Measurements from ENCODE around the gene RHOT2. TPM values are rescaled to one million over a fixed set of nuclear protein-coding genes. Genes with fewer than 3 reads are reported as not detected.

The RHOT2 gene
- total RNA-seq, 1 donor from 2014 or later: 207 TPM

DNA sequence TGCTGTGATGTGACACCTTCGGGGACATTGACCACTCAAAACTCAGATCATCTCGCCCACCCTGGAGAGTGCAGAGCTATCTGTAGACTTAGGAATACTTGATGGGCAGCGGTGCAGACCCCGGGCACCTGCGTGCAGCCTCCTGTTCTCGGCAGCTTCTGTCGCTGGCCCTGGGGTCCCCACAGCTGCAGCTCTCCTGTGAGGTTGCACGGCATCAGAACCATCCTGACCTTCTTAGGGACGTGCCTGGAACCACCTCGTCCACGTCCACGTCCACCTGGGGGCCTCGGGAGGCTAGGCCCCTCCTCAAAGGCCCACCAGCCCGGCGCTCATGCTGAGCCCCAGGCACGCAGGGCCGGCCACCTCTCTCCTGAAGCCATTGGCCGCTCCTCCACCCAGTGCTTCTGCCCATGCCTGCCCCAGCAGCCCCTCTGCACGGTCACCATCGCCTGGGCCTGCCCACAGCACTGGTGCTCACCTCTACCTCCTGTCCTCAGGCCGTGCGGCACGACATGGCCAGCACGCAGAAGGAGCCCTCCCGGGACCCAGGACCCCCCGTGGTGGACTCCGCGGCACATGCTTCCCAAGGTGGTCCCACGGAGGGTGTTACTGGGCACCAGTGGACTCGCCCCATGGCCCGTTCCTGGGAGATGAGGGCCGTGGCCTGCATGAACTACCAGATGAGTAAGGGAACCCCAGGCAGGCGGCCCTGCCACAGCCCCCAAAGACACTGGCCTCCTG, 39.4 kb upstream of the RHOT2 start:
- H3K27ac Mint-ChIP-seq: no peak overlapping the region
- no peaks in the 10 kb centered on the region for H3K36me3 Mint-ChIP-seq
- no peaks in the 10 kb centered on the region for H3K27me3 Mint-ChIP-seq (ENCODE audit: low read depth)
- TF ChIP-seq CTCF (IDR thresholded peaks at IDR 0.05; ENCODE audit: unreplicated experiment): no peak
- H3K9me3 Mint-ChIP-seq: no peaks in the 10 kb centered on the region
- H3K4me3 Mint-ChIP-seq: no peak overlapping the region
- peaks cover 5% of the 10 kb centered on the region for H3K4me1 Mint-ChIP-seq
- DNase-seq (ENCODE audit: low spot score in 2 of 2, unreplicated experiment in 2 of 2): no peak

- DNase-seq (ENCODE audit: low spot score in 2 of 2, unreplicated experiment in 2 of 2): no peak
- no peaks in the 10 kb centered on the region for H3K27me3 Mint-ChIP-seq (ENCODE audit: low read depth)
- no peak overlapping the region for H3K4me3 Mint-ChIP-seq
- TF ChIP-seq CTCF (IDR thresholded peaks at IDR 0.05; ENCODE audit: unreplicated experiment): no peak
- no peaks in the 10 kb centered on the region for H3K36me3 Mint-ChIP-seq
- no peaks in the 10 kb centered on the region for H3K9me3 Mint-ChIP-seq
- H3K4me1 Mint-ChIP-seq: peaks cover 3% of the 10 kb centered on the region
- H3K27ac Mint-ChIP-seq: no peak overlapping the region
These were observed 38.6 kb upstream of the RHOT2 start for GRCh38 chr16:629185-629832.

DNA sequence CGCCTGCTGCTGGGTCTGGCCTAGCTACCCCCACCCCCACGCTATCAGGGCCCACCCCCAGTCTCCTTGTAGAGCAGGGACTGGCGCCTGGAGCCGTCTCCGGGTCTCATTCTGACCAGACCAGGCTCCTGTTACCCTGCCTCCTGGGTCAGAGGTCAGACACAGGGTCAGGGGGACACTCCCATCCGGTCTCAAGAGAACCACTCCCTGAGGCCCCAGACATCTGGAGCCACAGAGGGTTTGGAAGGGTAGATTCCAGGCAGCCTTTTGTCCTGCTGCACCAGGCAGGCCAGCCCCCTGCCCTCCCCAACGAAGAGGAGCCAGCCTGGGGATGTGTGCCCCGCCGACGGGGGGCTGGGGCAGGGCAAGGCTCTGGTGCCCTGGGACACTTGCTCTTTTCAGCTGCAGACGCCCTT, 38.1 kb upstream of the RHOT2 start:
- no peaks in the 10 kb centered on the region for H3K27me3 Mint-ChIP-seq (ENCODE audit: low read depth)
- H3K4me3 Mint-ChIP-seq: peak overlapping the region; percentile 13
- H3K36me3 Mint-ChIP-seq: no peaks in the 10 kb centered on the region
- no peaks in the 10 kb centered on the region for H3K9me3 Mint-ChIP-seq
- no peak for DNase-seq (ENCODE audit: low spot score in 2 of 2, unreplicated experiment in 2 of 2)
- no peak for TF ChIP-seq CTCF (IDR thresholded peaks at IDR 0.05; ENCODE audit: unreplicated experiment)
- peaks cover 3% of the 10 kb centered on the region for H3K4me1 Mint-ChIP-seq
- H3K27ac Mint-ChIP-seq: no peak overlapping the region

GRCh38 chr16:630249-630814, 37.6 kb upstream of the RHOT2 start:
- H3K9me3 Mint-ChIP-seq: no peaks in the 10 kb centered on the region
- no peaks in the 10 kb centered on the region for H3K27me3 Mint-ChIP-seq (ENCODE audit: low read depth)
- peak overlapping the region; percentile 13 for H3K4me3 Mint-ChIP-seq
- no peak for DNase-seq (ENCODE audit: low spot score in 2 of 2, unreplicated experiment in 2 of 2)
- TF ChIP-seq CTCF (IDR thresholded peaks at IDR 0.05; ENCODE audit: unreplicated experiment): no peak
- H3K4me1 Mint-ChIP-seq: peaks cover 3% of the 10 kb centered on the region
- no peak overlapping the region for H3K27ac Mint-ChIP-seq
- no peaks in the 10 kb centered on the region for H3K36me3 Mint-ChIP-seq

DNA sequence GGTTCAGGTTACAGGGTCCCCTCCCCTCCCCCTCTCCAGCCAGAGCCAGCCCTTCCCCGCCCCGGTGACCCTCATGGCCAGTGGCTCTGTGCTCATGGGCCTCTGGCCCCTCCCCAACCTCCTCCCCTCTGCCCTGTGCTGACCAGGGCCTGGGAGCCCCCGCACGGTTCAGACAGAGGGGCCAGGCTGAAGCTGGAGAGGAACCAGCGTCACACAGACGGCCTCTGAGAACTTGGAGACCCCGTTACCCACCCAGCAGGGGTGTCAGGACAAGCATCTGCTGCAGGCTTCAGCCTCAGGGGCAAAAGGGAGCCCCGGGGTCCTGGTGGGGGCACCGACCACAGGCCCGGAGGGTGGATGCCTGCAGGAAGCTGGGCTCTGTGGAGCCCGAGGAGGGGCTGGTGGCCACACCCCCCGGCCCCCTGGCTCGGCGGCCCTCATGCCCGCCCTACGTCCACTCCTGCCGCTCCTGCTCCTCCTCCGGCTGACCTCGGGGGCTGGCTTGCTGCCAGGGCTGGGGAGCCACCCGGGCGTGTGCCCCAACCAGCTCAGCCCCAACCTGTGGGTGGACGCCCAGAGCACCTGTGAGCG, 37.0 kb upstream of the RHOT2 start, which contains the start of gene WFIKKN1:
WFIKKN1 (plus strand) TSS at position 171 of the 591 bp plus-strand sequence; CDS start at position 440, 269 bp downstream.
- no peaks in the 10 kb centered on the region for H3K9me3 Mint-ChIP-seq
- no peaks in the 10 kb centered on the region for H3K36me3 Mint-ChIP-seq
- no peak within 1 kb of the TSS for H3K27ac Mint-ChIP-seq
- H3K4me3 Mint-ChIP-seq: peak within 1 kb of the TSS; percentile 13
- TF ChIP-seq CTCF (IDR thresholded peaks at IDR 0.05; ENCODE audit: unreplicated experiment): no peak
- no peak for DNase-seq (ENCODE audit: low spot score in 2 of 2, unreplicated experiment in 2 of 2)
- H3K27me3 Mint-ChIP-seq (ENCODE audit: low read depth): no peaks in the 10 kb centered on the region
- peaks cover 3% of the 10 kb centered on the region for H3K4me1 Mint-ChIP-seq
